ENCODE measurements around the gene VPS13D. TPM values are rescaled to one million over a fixed set of nuclear protein-coding genes. Genes with fewer than 3 reads are reported as not detected.

Gene VPS13D
- total RNA-seq, 1 experiment from 2014 or later, result 31.6 TPM

DNA sequence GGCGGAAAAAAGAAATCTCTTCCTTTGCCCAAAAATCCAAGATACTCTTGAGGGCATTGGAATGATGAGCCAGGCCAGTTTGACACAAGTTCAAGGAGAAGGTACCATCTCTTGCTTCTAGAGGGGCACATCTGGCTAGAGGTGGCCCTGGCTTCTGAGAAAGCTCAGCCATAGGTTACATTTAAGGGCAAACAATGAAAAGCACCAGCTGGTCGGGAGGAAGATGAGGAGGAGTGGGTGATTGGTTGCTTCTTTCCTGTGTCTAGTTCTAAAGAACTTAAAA, 256.2 kb downstream of the VPS13D start (continued):
- no peak for TF ChIP-seq CTCF (IDR thresholded peaks at IDR 0.05 in 2 of 3, conservative IDR thresholded peaks at IDR 0.05 in 1 of 3; ENCODE audit: borderline replicate concordance in 1 of 3, insufficient read depth in 1 of 3, low read depth in 2 of 3, low read length in 2 of 3)
- no peak for TF ChIP-seq CEBPB (IDR thresholded peaks at IDR 0.05; ENCODE audit: low read depth)
- TF ChIP-seq ELF1 (IDR thresholded peaks at IDR 0.05; ENCODE audit: borderline replicate concordance, low read depth), result no peak
- TF ChIP-seq POLR2AphosphoS5 (IDR thresholded peaks at IDR 0.05; ENCODE audit: low read depth, low read length), result no peak
- TF ChIP-seq ZNF274 (IDR thresholded peaks at IDR 0.05; ENCODE audit: low read depth, low read length), result no peak
- no peak for TF ChIP-seq EGR1 (IDR thresholded peaks at IDR 0.05; ENCODE audit: low read depth)
- no peak for TF ChIP-seq RAD21 (IDR thresholded peaks at IDR 0.05; ENCODE audit: low read depth)

DNA sequence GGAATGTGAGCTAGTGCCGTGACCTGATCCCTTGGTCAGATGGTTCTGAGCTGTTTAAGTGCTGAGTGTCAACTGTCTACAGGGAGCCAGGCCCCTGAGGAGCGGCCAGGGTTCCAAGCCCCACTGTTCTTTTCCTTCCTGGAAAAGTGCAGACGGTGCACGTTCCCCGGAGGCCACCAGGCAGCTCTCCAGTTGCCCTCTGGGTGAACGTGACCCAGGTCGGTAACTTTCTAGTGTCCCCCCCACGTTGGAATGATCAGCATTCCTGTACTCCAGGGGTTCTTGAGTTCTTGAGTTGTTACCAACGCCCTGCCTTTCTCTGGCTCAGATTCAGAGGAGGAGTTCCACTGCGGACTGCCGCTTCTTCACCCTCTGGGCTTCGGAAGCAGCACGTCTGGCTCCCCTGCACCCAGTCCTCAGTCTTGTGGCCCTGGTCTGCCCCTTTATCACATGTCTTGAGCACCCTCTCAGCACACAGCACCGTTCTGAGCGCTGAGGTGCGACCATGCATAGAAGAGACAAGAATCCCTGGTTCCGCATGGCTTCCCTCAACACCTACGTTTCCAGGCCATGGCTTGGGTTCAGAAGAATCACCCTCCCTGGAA, 256.7 kb downstream of the VPS13D start:
- Histone ChIP-seq H3K4me2 (ENCODE audit: low read length) (peak overlapping the region; percentile 70), H3K9me2 (ENCODE audit: insufficient read depth) (no peaks in the 10 kb centered on the region), H4K20me1 (ENCODE audit: insufficient read depth) (no peaks in the 10 kb centered on the region), H3K36me3 (ENCODE audit: control insufficient read depth in 1 of 2, insufficient read depth in 2 of 2, low read length in 2 of 2) (no peaks in the 10 kb centered on the region), H3K4me3 (replicated peaks in 1 of 2; ENCODE audit: low read depth in 1 of 2, low read length in 2 of 2) (peak overlapping the region; percentile 2 to 34; a peak in 2 of 4 replicates), H3K27ac (ENCODE audit: low read depth, low read length) (peak overlapping the region; percentile 64), H3K9me3 (ENCODE audit: control insufficient read depth in 1 of 2, insufficient read depth in 1 of 2, low read depth in 1 of 2, low read length in 2 of 2) (no peaks in the 10 kb centered on the region), H3K4me1 (ENCODE audit: control insufficient read depth in 1 of 2, insufficient read depth in 2 of 2, low read length in 2 of 2) (peaks cover 54 to 79% of the 10 kb centered on the region in 2 experiments), H3K9ac (ENCODE audit: low read length) (peak overlapping the region; percentile 54), H3K27me3 (ENCODE audit: insufficient read depth, low read length) (no peaks in the 10 kb centered on the region), H3K79me2 (ENCODE audit: insufficient read depth, low read length) (no peaks in the 10 kb centered on the region), H2AFZ (ENCODE audit: low read depth, low read length, poor library complexity, severe bottlenecking) (no peak overlapping the region)
- no peak for TF ChIP-seq EZH2 (IDR thresholded peaks at IDR 0.05)
- TF ChIP-seq FOSL1 (IDR thresholded peaks at IDR 0.05; ENCODE audit: low read depth), result no peak
- TF ChIP-seq ZBTB33 (IDR thresholded peaks at IDR 0.05; ENCODE audit: extremely low read depth, insufficient replicate concordance, low read length), result peak; percentile 35
- peak; percentile 23 for TF ChIP-seq YY1 (IDR thresholded peaks at IDR 0.05; ENCODE audit: extremely low read depth, insufficient replicate concordance, low read depth, low read length)
- no peak for TF ChIP-seq EGR1 (IDR thresholded peaks at IDR 0.05; ENCODE audit: low read depth)
- no peak for TF ChIP-seq JUND (IDR thresholded peaks at IDR 0.05)
- TF ChIP-seq CEBPB (IDR thresholded peaks at IDR 0.05; ENCODE audit: low read depth), result no peak
- peak; percentile 57; the same call in 1 of the 2 replicates for TF ChIP-seq POLR2AphosphoS5 (IDR thresholded peaks at IDR 0.05; ENCODE audit: low read depth, low read length)
- no peak for TF ChIP-seq SP1 (IDR thresholded peaks at IDR 0.05; ENCODE audit: low read depth)
- TF ChIP-seq MAX (IDR thresholded peaks at IDR 0.05), result no peak
- DNase-seq (ENCODE audit: low read depth, low spot score) (peak; percentile 67), ATAC-seq (peak; percentile 85)
- RAD21 ChIA-PET (ENCODE audit: low non-redundant PET in 1 of 2, low total read pairs in 2 of 2, uncharacterized antibody in 2 of 2, unreplicated experiment in 2 of 2), result interaction anchor here in 1 of 2 experiments (0.7 kb wide), 1 partner anchor 53 kb away, joined by 3 read pairs; no protein-coding TSS in a partner anchor
- no TSS peak for BruUV-seq (replicated peaks)
- POLR2A ChIA-PET, result interaction anchor here (1.1 kb wide), 1 partner anchor 8 kb away, joined by 4 read pairs; no protein-coding TSS in a partner anchor
- intact Hi-C loops (cut with micrococcal nuclease), result no loop called here
- CTCF ChIA-PET, result interaction anchor here (1.3 kb wide), 1 partner anchor 114 kb away, joined by 3 read pairs; no protein-coding TSS in a partner anchor

All from HCT116 (cell line).